Smooth muscle cell (in vitro differentiated cells): Measurements from ENCODE around the gene GATD1. TPM values are rescaled to one million over a fixed set of nuclear protein-coding genes. Genes with fewer than 3 reads are reported as not detected.

Experiments used
- DNase-seq: peaks from one replicate; lab custom pipeline; 2025; ENCODE audit not compliant: unreplicated experiment; lab: John Stamatoyannopoulos, UW
- H2AFZ ChIP-seq: fragments of 200-600 bp; sonication (generic); 2 replicates; pipeline ENCODE4 v1.6.0; 2016; ENCODE audit warnings: antibody characterized with exemption, low read depth, mild to moderate bottlenecking
- H3F3A ChIP-seq: fragments of 200-600 bp; sonication (generic); 2 replicates; pipeline ENCODE4 v1.6.0; 2017; ENCODE audit warnings: antibody characterized with exemption, low read depth
- H3K27ac ChIP-seq: fragments of 200-600 bp; sonication (generic); 2 replicates; pipeline ENCODE4 v1.5.1; 2016; ENCODE audit warnings: low read depth, mild to moderate bottlenecking
- H3K27me3 ChIP-seq: fragments of 200-600 bp; sonication (generic); 2 replicates; pipeline ENCODE4 v1.6.1; 2016; ENCODE audit warnings: low read depth, mild to moderate bottlenecking
- H3K36me3 ChIP-seq: fragments of 200-600 bp; sonication (generic); 2 replicates; pipeline ENCODE4 v1.5.1; 2016; ENCODE audit warnings: low read depth
- H3K4me1 ChIP-seq: fragments of 200-600 bp; sonication (generic); 2 replicates; pipeline ENCODE4 v1.5.1; 2016; ENCODE audit warnings: low read depth
- H3K4me2 ChIP-seq: fragments of 200-600 bp; sonication (generic); 2 replicates; pipeline ENCODE4 v1.6.0; 2016; ENCODE audit warnings: mild to moderate bottlenecking
- H3K4me3 ChIP-seq: fragments of 200-600 bp; sonication (generic); 2 replicates; pipeline ENCODE4 v1.5.1; 2016; ENCODE audit warnings: mild to moderate bottlenecking
- H3K79me2 ChIP-seq: fragments of 200-600 bp; sonication (generic); 2 replicates; pipeline ENCODE4 v1.6.0; 2016; ENCODE audit warnings: low read depth, mild to moderate bottlenecking
- H3K9ac ChIP-seq: fragments of 200-600 bp; sonication (generic); 2 replicates; pipeline ENCODE4 v1.6.0; 2016; ENCODE audit warnings: low read depth
- H3K9me3 ChIP-seq: fragments of 200-600 bp; sonication (generic); replicated peaks from 2 replicates; pipeline ENCODE4 v1.5.1; 2016; ENCODE audit warnings: low read depth
- H4K20me1 ChIP-seq: fragments of 200-600 bp; sonication (generic); 2 replicates; pipeline ENCODE4 v1.6.0; 2016; ENCODE audit warnings: low read depth
- WGBS: methylation state at CpG from one replicate; pipeline ENCODE4 v1.1.7; 2016; ENCODE audit warnings: low lambda C conversion rate; 5-methylcytosine and 5-hydroxymethylcytosine counted together
- polyA plus RNA-seq: library from polyadenylated mRNA; unstranded; fragments of >200 nt; fragmentation: Nextera tagmentation; extraction: Ambion mirVana; gene quantifications from 2 replicates; pipeline ENCODE4 v1.2.1, GENCODE V29; 2016
- total RNA-seq: library from RNA; depleted of rRNA; stranded (reverse); fragments of >200 nt; gene quantifications from 2 replicates; pipeline ENCODE4 v1.2.3, GENCODE V29; 2014
- TF ChIP-seq, protein P1 (sequence below): fragments of 200-600 bp; sonication (generic); IDR thresholded peaks from 2 replicates; pipeline ENCODE4 v1.5.1; 2017; ENCODE audit warnings: borderline replicate concordance, mild to moderate bottlenecking, antibody characterized with exemption; ENCODE audit not compliant: insufficient read depth, poor library complexity, severe bottlenecking

GATD1 gene
- total and polyA plus RNA-seq, 2 experiments from 2014 or later = 11.7 to 12.9 TPM

DNA sequence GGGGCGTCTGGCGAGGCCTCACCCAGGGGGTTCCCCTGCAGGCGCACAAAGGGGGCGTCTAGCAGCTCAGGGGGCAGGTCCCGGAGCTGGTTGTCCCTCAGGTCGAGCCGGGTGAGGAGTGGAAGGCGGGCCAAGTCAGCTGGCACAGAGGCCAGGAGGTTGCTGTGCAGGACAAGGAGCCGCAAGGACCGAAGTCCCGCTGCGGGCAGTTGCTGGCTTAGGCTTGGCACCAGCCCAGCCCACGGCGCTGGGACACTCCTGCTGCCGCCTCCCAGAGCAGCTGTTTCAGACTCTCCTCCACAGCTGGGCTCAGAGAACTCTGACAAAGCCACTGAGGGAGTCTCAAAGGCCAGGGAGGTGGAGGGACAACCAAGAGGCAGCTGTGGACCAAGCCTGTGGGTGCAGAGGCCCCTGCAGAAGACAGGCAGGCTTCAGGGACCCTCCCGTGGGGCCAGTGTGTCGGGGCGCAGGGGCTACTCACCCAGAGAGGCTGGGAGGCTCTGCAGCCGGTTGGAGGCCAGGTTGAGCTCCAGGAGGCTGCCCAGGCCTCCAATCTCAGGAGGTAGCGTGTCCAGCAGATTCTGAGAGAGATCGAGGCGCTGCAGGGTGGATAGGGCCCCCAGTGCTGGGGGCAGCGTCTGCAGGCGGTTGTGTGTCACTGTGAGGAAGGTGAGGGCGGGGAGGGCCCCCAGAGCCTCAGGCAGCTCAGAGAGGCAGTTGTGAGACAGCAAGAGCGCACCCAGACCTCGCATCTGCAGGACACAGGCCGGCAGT, 25.6 kb upstream of the GATD1 start:
- 96% methylated on average over 28 of the region's 28 CpGs for WGBS
- TF ChIP-seq, protein P1, sequence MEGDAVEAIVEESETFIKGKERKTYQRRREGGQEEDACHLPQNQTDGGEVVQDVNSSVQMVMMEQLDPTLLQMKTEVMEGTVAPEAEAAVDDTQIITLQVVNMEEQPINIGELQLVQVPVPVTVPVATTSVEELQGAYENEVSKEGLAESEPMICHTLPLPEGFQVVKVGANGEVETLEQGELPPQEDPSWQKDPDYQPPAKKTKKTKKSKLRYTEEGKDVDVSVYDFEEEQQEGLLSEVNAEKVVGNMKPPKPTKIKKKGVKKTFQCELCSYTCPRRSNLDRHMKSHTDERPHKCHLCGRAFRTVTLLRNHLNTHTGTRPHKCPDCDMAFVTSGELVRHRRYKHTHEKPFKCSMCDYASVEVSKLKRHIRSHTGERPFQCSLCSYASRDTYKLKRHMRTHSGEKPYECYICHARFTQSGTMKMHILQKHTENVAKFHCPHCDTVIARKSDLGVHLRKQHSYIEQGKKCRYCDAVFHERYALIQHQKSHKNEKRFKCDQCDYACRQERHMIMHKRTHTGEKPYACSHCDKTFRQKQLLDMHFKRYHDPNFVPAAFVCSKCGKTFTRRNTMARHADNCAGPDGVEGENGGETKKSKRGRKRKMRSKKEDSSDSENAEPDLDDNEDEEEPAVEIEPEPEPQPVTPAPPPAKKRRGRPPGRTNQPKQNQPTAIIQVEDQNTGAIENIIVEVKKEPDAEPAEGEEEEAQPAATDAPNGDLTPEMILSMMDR = no peak

DNA sequence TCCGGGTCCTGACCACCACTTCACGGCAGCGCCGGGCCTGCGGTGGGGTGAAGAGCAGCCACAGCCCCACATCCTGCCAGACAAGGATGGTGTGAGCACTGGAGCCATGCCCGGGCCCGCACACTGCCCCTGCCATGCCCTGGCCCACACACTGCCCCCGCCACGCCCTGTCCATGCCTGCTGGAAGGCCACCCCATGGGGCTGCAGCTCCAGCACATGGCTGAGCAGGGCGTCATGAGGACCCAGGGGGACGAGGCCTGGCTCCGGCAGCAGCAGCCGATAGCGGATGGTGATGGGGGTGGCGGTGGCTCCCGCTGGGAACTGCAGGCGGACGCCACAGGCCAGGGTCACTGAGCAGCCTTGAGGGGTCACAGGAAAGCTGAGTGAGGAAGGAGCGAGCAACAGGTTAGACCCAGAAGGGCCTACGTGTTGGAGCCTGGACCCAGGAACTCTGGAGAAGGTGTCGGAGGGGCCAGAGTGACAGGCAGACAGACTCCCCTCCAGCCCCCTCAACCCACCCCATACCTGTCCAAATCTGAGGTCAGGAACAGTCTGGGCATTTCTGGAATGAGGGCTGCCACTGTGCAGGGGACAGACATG, 24.8 kb upstream of the GATD1 start:
- TF ChIP-seq, protein P1 = no peak
- H3K4me2 ChIP-seq = no peak overlapping the region
- no peak overlapping the region for H3K4me3 ChIP-seq
- H3K36me3 ChIP-seq = no peaks in the 10 kb centered on the region
- H3K9ac ChIP-seq = no peak overlapping the region
- H3K27me3 ChIP-seq = no peaks in the 10 kb centered on the region
- H2AFZ ChIP-seq = no peak overlapping the region
- peaks cover 10% of the 10 kb centered on the region for H3K4me1 ChIP-seq
- H3K79me2 ChIP-seq = no peaks in the 10 kb centered on the region
- WGBS = 98% methylated on average over 21 of the region's 21 CpGs
- H3K27ac ChIP-seq = no peak overlapping the region
- H4K20me1 ChIP-seq = peaks cover under 1% of the 10 kb centered on the region
- H3F3A ChIP-seq = no peaks in the 10 kb centered on the region
- DNase-seq = no peak
- H3K9me3 ChIP-seq = no peaks in the 10 kb centered on the region

More for the DNA sequence above, 25.6 kb upstream of the GATD1 start:
- no peak overlapping the region for H3K4me3 ChIP-seq
- H2AFZ ChIP-seq = no peak overlapping the region
- peaks cover 10% of the 10 kb centered on the region for H3K4me1 ChIP-seq
- no peak overlapping the region for H3K9ac ChIP-seq
- no peak overlapping the region for H3K27ac ChIP-seq
- H4K20me1 ChIP-seq = no peaks in the 10 kb centered on the region
- H3K9me3 ChIP-seq = no peaks in the 10 kb centered on the region
- no peak overlapping the region for H3K4me2 ChIP-seq
- no peaks in the 10 kb centered on the region for H3F3A ChIP-seq
- no peaks in the 10 kb centered on the region for H3K36me3 ChIP-seq
- H3K27me3 ChIP-seq = no peaks in the 10 kb centered on the region
- DNase-seq = no peak
- peaks cover 5% of the 10 kb centered on the region for H3K79me2 ChIP-seq

DNA sequence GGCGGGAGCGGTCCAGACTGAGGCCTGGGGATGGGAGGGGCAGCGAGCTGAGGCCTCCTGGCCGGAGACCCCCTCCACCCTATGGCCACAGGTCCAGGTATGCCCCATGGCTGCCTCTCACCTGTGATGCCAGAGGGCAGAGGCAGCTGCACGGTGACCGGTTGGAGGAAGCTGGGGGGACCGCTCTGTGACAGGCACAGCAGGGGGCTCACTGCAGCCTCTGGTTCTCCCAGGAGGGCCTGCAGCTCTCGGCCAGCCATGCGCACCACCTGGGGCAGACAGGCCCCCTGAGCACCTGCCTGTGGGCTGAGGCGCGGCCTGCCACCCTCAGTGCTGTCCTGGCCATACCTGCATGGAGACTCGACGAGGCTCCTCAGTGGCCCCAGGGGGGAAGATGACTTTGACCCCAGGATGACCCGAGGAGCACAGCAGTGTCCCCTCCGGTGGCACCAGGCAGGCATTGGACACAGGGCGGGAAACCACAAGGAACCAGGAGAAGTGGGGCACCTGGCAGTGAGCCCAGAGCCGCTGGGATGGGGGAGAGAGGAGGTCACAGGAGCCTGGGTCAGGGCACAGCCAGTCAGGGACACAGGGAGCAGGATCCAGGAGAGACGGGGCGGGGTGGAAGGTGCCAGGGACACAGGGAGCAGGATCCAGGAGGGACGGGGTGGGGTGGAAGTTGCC, 24.0 kb upstream of the GATD1 start:
- Histone ChIP-seq H3K9me3 (no peaks in the 10 kb centered on the region), H3F3A (peaks cover 4% of the 10 kb centered on the region), H3K4me3 (no peak overlapping the region), H3K79me2 (no peaks in the 10 kb centered on the region), H3K27ac (no peak overlapping the region), H3K36me3 (no peaks in the 10 kb centered on the region), H3K27me3 (no peaks in the 10 kb centered on the region), H3K4me2 (no peak overlapping the region), H4K20me1 (peaks cover 9% of the 10 kb centered on the region), H2AFZ (no peak overlapping the region), H3K4me1 (peaks cover 18% of the 10 kb centered on the region), H3K9ac (no peak overlapping the region)
- TF ChIP-seq, protein P1 = no peak
- WGBS = 98% methylated on average over 20 of the region's 20 CpGs
- DNase-seq = no peak
